ENCODE data around the gene ATXN7. TPM values are rescaled to one million over a fixed set of nuclear protein-coding genes. Genes with fewer than 3 reads are reported as not detected.

The ATXN7 gene
- total RNA-seq, 1 experiment from 2014 or later, result 27.5 TPM

- DNase-seq (ENCODE audit: low read depth, low spot score), result no peak
- Histone ChIP-seq H3K27ac (ENCODE audit: low read depth, low read length) (no peak overlapping the region), H3K27me3 (ENCODE audit: insufficient read depth, low read length) (no peaks in the 10 kb centered on the region), H3K9me2 (ENCODE audit: insufficient read depth) (no peaks in the 10 kb centered on the region), H3K9me3 (ENCODE audit: control insufficient read depth in 1 of 2, insufficient read depth in 1 of 2, low read depth in 1 of 2, low read length in 2 of 2) (no peaks in the 10 kb centered on the region), H3K79me2 (ENCODE audit: insufficient read depth, low read length) (peaks cover 84% of the 10 kb centered on the region), H3K9ac (ENCODE audit: low read length) (no peak overlapping the region), H3K4me3 (replicated peaks in 1 of 2; ENCODE audit: low read depth in 1 of 2, low read length in 2 of 2) (no peak overlapping the region), H2AFZ (ENCODE audit: low read depth, low read length, poor library complexity, severe bottlenecking) (no peak overlapping the region), H3K4me1 (ENCODE audit: control insufficient read depth in 1 of 2, insufficient read depth in 2 of 2, low read length in 2 of 2) (no peaks in the 10 kb centered on the region), H4K20me1 (ENCODE audit: insufficient read depth) (0 out of 2 replicates have a peak, but pooled peaks cover 3% of the 10 kb centered on the region), H3K36me3 (ENCODE audit: control insufficient read depth in 1 of 2, insufficient read depth in 2 of 2, low read length in 2 of 2) (no peaks in the 10 kb centered on the region), H3K4me2 (ENCODE audit: low read length) (no peak overlapping the region)
- intact Hi-C loops (cut with micrococcal nuclease), result no loop called here
- BruUV-seq (replicated peaks), result no TSS peak
- no peak for TF ChIP-seq SRF (IDR thresholded peaks at IDR 0.05; ENCODE audit: low read depth)
- ChIA-PET RAD21 (ENCODE audit: low non-redundant PET in 1 of 2, low total read pairs in 2 of 2, uncharacterized antibody in 2 of 2, unreplicated experiment in 2 of 2) (no interaction called here), CTCF (no interaction called here), POLR2A (no interaction called here)
- ATAC-seq, result no peak
Observed at GRCh38 chr3:63940389-63940757, 76.7 kb downstream of the ATXN7 start.

- no peak overlapping the region for H3K9ac ChIP-seq (ENCODE audit: low read length)
- BruUV-seq (replicated peaks), result no TSS peak
- H3K27ac ChIP-seq (ENCODE audit: low read depth, low read length), result no peak overlapping the region
- H3K4me3 ChIP-seq (replicated peaks in 1 of 2; ENCODE audit: low read depth in 1 of 2, low read length in 2 of 2), result no peak overlapping the region
- H3K79me2 ChIP-seq (ENCODE audit: insufficient read depth, low read length), result peaks cover 68% of the 10 kb centered on the region
- H4K20me1 ChIP-seq (ENCODE audit: insufficient read depth), result no peaks in the 10 kb centered on the region
- DNase-seq (ENCODE audit: low read depth, low spot score), result no peak
- no peak overlapping the region for H2AFZ ChIP-seq (ENCODE audit: low read depth, low read length, poor library complexity, severe bottlenecking)
- ChIA-PET POLR2A (no interaction called here), RAD21 (ENCODE audit: low non-redundant PET in 1 of 2, low total read pairs in 2 of 2, uncharacterized antibody in 2 of 2, unreplicated experiment in 2 of 2) (no interaction called here), CTCF (no interaction called here)
- H3K36me3 ChIP-seq (ENCODE audit: control insufficient read depth in 1 of 2, insufficient read depth in 2 of 2, low read length in 2 of 2), result no peaks in the 10 kb centered on the region
- no peaks in the 10 kb centered on the region for H3K4me1 ChIP-seq (ENCODE audit: control insufficient read depth in 1 of 2, insufficient read depth in 2 of 2, low read length in 2 of 2)
- no peak for TF ChIP-seq FOSL1 (IDR thresholded peaks at IDR 0.05; ENCODE audit: low read depth)
- no peak for TF ChIP-seq CTCF (IDR thresholded peaks at IDR 0.05 in 2 of 3, conservative IDR thresholded peaks at IDR 0.05 in 1 of 3; ENCODE audit: borderline replicate concordance in 1 of 3, insufficient read depth in 1 of 3, low read depth in 2 of 3, low read length in 2 of 3)
- no peak for TF ChIP-seq TCF7L2 (IDR thresholded peaks at IDR 0.05; ENCODE audit: borderline replicate concordance, extremely low read depth, insufficient read depth, insufficient read length)
- TF ChIP-seq SIN3A (IDR thresholded peaks at IDR 0.05; ENCODE audit: low read depth), result no peak
- no peaks in the 10 kb centered on the region for H3K9me2 ChIP-seq (ENCODE audit: insufficient read depth)
- no peak overlapping the region for H3K4me2 ChIP-seq (ENCODE audit: low read length)
- intact Hi-C loops (cut with micrococcal nuclease), result no loop called here
- no peaks in the 10 kb centered on the region for H3K27me3 ChIP-seq (ENCODE audit: insufficient read depth, low read length)
- H3K9me3 ChIP-seq (ENCODE audit: control insufficient read depth in 1 of 2, insufficient read depth in 1 of 2, low read depth in 1 of 2, low read length in 2 of 2), result no peaks in the 10 kb centered on the region
- ATAC-seq, result no peak
Observed at GRCh38 chr3:63942528-63942927, 78.9 kb downstream of the ATXN7 start.

Data from HCT116 (cell line).